GM04503 (cell line): ENCODE data around the gene SPATA16.
"Not testable (repeated sequence)": the region's sequence is repeated elsewhere in the genome, so short reads cannot be mapped to it uniquely, and the experiment has no call there.

Experiments used
- DNase-seq: peaks from one replicate; pipeline ENCODE4 v3.0.0-alpha.2; 2012; ENCODE audit warnings: low read depth

SPATA16 gene

DNA sequence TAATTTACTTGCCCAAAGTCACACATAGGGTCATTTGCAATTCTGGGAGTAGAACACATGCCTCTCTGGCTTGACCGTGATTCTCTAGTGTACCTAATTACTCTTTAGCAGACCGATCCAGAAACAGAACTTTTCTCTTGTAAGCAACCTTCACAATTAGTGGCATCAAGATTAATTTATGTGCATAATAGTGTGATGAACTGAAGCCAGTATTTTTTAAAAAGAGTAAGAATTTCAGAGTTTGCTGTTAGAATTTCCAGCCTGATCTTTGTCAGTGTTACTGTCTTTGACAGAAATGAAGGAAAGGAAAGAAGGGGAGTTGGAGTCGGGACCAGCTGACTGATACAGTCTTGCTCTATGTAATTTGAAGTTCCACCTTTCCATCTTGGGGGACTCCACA is 137.1 kb downstream of the SPATA16 start:
- DNase-seq: no peak

DNA sequence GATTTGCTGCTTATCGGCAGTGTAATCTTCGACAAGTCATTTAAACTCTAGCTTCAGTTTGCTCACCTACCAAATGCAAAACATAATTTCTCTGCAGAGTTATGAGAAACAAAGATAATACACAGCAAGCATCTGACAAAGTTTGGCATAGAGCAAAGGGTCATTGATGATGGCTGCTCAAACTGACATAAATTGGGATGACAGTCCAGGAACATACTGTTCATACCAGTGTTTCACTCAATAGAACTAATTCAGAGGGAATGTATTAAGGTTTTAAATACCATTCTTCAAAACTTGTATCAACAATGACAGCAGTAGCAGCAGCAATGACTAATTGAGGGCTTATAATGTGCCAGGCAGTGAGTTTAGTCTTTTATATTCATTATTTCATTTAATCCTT is 137.6 kb downstream of the SPATA16 start:
- DNase-seq: no peak

DNA sequence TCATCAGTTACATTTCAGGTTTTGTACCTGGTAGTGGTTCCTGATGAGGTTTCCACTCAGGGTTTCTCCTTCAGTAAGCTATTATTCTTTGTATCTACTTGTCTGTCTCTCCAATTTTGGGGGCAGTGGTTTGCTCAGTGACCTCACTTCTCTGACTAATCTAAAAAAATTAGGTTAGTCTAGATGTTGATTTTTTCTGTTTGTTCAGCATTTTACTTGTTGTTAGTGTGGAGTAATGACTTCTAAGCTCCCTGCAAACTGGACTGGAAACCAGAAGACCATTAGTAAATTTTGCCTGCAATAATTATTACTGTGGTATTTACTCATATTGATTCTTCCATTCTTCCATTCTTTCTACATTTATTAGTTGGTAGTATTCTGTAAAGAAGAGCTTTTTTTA is 139.4 kb downstream of the SPATA16 start:
- DNase-seq: no peak

DNA sequence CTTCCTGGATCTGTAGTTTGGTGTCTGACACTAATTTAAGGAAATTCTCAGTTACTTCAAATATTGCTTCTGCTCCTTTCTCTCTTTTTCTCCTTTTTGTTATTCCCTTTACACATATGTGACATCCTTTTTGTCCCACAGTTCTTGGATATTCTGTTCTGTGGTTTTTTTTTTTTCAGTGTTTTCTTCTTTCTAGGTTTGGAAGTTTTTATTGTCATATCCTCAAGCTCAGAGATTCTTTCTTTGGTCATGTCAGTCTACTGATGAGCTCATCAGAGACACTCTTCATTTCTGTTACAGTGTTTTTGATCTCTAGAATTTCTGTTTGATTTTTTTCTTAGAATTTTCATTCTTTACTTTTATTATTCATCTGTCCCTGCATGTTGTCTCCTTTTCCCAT is 140.5 kb downstream of the SPATA16 start:
- DNase-seq: no peak

DNA sequence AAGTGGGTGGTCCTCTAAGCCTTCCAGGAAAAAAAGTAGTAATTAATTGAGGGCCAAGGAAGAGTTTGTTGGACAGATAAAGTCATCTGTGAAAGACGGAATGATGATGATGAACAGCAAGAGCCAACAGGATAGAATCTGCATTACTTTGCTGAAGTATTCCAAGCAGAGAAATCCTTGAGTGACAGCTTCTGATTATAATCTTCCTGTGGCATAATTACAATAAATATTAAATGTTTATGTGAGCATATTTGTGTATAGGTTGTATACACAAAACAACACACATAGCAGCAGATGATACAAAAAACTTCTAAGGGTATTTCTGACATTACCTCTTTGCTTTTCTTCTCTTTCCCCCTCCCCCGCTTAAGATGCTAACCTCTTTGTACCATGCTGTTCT is 147.6 kb downstream of the SPATA16 start:
- no peak for DNase-seq

DNA sequence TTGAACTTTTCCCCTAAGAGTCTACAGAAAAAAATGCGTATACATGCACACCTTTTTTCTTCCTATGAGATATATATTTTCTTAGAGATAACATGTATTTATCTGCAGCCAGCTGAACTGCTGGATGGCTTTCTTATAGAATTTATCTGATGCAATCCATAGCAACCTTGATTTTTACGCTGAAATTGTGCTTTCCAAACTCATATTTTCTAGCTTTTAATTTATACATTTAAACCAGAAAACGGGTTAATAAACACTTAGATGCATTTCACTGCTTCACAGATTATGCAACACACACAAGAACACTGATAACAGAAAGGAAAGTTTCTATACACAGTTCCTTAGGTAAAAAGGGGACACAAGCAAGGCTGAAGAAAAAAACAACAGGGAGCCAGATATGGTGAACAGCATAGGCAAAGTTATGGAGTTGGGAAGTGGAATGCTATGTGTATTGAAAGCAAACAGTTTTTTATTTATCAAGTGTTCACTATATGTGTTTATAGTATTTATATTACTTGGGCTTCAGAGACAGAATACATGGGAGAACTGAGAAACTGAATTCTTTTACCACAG is 149.5 kb downstream of the SPATA16 start:
- DNase-seq: no peak

DNA sequence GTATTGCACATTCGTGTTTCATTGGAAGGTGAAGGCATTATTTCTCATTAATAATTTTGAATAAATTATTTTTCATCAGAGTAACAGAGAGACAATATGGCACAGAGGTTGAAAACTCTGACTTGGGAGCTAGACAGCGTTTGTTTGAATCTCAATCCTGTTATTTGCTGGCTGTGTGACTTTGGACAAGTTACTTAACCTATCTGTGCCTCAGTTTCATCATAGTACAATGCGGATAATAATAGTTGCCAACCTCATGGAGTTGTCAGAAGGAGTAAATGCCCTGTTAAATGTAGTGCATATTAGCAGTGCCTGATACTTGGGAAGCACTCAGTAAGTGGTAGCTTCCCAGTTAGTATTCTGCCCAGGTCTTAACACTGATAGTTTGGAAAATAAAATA is 151.7 kb downstream of the SPATA16 start:
- DNase-seq: no peak

DNA sequence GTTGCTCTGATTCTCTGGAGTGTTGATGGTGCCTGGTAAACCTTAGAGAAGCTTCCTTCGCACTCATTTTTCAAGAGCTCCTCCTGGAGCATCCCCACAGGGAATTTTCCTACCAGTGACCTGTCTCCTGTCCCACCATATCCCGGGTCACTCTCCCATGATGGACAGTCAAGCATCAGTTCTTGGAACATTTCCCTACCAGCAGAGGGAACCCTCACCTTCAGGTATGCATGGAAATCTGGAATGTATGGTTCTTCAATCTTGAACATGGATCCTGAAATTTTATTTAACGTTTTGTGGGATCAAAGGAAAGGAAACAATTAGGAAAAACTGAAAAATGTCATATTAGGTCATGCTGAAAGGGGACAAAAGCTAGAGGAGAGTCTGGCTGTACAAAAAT is 153.8 kb downstream of the SPATA16 start:
- no peak for DNase-seq

DNA sequence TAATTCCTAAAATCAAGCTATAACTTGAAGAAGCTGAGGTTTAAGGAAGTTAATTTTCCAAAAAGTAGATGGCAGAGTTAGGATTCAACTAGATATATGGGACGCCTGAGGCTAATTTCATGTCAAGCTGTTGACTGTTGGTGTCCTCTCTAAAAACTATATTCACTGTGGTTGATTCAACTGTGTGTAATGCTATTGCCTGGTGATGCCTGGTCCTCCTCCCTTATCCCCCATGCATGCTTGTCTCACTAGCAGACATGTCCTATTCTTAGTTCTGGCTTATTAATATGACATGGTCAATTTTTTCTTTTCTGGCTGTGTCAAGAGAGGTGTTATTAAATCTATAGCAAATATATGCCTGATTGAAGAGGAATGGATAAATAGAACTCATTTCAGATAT is 156.1 kb downstream of the SPATA16 start:
- DNase-seq: no peak

DNA sequence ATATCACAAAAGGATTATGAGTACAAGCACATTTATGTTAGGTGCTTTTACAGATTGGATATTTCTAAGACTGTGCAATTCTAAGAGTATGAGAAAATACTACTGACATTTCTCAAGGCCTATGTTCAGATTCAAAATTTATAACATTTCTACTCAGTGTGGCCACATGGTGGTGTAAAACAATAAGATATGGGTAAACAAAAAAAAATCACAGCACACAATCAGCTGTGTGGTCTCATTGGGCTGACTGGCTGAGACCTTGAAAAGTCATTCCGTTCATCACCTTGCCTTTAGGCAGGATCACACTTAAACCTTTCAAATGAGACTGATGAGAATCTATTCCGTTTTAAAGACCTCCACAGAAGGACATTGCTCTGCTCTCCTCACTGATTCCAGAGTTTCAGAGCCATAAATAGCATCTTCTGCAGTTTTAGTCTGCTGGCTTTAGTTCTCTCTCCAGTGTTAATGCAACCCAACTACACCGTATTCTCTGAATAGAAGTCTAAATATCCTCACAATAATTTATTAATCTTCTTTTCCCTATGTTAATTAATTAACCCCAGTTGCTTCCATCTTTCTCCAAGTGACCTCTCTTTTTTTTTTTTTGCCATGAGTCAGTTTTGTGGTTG is 158.2 kb downstream of the SPATA16 start:
- DNase-seq: no peak

DNA sequence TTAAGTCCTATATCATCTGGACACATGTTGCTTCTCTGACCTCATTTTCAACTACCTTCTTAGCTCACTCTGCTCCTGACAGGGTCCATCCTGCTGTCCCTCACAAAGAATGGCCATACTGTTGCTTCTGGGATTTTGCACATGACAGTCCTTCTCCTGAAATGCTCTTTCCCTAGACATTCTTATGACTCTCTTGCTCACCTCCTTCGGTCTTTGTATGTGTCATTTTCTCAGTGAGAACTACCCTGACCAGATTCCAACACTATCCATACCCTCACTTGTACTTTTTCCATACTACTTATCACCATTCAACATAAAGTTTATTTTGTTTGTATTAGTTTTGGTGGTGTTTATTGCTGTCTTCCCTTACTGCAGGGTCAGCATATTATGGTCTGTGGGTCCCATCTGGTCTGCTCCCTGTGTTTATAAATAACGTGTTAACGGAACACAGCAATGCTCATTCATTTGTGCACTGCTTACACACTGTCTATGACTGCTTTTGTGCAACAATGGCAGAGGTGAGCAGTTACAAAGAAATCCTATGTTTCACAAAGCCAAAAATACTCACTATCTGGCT is 159.5 kb downstream of the SPATA16 start:
- no peak for DNase-seq

DNA sequence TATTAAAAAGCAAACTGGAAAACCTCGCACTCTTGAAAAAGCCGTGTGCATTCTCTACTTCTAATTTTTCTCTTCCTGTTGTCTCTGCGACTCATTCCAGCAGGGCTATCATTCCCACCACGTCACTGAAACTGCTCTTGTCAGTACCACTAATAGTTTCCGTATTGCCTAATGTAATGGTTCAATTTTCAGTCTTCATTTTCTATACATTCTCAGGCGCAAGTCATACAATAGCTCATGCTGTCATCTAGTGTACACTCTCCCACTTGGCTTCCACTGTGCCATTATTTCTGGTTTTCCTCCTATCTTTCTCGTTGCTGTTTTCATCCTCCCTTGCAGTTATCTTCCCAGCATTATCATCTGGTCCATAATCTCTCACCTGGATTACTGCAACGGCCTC is 160.2 kb downstream of the SPATA16 start:
- no peak for DNase-seq

DNA sequence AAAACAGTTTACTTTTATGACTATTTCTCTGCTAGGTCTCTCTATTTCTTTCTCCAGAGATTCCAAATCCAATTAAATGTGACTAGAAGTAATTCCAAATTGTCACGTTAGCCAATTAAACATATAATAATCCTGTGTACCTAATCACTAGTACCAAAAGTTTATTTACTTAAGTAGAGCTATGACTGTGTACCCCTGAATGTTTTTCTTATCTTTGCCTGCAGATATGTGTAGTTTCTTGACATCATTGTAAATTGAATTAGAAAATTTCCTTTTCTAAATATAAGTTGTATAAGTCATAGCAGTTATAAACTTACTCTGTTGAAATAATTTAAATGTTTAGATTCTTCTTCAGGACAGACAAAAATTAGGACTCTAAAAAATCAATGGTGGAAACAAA is 163.3 kb downstream of the SPATA16 start:
- no peak for DNase-seq

DNA sequence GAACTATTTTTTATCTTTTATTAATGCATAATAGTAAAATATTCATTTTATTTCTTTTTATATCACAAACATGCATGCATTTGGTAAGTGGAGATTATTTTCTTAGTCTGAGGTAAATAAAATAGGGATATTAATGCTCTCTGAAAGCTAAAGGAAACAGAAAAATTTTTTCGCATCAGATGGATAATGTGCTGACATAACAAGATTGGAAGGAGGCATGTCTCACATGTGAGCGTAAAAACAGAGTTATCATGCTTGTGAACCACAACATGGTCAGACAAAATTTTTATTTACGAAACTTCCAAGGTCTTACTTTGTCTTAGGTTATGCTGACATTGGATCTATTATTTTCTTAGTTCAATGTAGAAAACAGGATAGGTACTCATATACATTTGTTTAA is 166.1 kb downstream of the SPATA16 start:
- DNase-seq: no peak

DNA sequence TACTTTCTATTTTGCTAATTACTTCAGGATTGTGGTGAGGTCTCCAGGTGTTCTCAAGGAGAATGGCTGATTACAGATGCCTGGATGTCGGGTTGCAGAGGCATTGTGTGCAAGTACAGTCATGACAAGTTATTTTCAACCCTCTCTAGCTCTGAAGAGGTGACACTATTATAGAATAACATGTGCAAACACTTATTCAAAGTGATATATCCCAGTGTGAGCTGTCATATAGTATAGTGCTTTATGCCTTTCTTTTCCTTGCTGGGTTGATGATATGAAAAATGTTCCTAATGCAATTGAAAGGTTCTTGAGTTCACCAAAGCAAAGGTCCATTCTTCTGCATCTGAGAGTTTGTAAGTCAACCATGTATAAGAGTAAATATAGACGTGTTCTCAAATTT is 167.2 kb downstream of the SPATA16 start:
- DNase-seq: no peak

DNA sequence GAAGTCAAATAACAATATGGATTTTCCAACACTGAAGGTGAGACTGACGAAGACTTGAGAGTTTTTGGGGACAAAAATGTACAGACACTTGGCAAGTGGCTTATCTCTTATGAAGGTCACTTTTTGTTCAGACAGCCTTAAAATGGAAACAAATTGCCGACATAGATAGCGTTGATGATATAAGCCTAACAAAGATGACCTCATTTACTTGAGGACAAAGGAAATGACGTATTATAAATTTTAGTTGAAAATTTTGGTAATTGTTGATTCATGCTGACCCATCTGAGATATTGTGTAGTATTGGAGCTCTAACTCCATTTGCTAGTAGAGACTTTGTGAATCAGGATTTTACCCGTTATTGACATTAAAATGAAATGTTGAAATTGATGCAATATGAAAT is 168.3 kb downstream of the SPATA16 start:
- DNase-seq: no peak

DNA sequence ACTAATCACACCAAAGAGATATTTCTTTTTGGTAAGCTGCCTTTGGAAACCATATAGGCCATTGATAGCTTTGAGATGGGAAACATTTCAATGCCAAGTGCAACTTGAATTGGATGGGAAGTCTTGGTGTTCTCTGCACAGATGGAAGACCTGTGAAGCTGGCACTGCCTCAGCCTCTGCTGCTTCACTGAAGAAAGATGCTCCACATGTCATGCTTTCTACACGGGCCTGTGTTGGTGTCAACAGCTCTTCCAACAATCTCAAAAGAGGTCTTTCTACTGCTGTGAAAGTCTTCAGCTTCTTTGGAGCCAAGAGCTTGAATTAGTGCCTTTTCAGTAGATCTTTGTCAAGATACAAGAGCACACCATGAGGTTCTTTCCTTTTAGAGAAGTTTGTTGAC is 169.0 kb downstream of the SPATA16 start:
- no peak for DNase-seq

DNA sequence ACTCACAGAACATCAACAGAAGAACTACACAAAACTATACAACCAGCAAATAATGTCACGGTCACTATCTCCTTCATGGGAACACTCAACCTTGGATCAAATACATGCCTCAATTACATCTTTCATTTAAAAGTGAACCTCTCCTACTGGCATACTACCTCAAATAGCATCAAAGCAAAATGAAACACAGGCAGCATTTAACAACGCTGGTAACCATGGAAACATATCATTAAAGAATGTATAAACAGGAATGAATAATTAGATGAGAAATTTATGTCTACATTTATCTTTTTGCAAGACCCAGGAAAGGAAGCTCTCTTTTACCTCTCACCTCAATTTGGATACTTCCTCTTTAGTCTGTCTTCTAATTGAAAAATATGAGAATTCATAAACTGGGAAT is 172.4 kb downstream of the SPATA16 start:
- no peak for DNase-seq

DNA sequence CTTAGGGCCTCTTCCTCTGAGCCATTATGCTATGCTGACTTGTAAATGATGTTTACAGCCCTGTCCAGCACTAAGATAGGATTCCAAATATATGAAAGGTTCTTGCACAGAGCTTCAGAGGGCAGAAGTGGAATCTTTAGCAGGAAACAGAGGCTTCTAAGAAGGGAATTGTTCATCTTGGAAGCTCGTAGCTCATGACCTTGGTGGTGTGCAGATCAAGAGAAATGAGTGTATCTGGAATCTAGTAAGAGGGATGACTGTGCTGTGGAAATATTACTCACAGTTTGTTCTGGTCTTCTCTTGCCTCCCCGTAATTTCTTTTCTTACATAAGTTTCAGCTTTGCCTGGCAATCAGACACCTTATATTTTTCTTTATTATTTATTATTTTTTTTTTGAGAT is 175.8 kb downstream of the SPATA16 start:
- DNase-seq: peak; percentile 0

DNA sequence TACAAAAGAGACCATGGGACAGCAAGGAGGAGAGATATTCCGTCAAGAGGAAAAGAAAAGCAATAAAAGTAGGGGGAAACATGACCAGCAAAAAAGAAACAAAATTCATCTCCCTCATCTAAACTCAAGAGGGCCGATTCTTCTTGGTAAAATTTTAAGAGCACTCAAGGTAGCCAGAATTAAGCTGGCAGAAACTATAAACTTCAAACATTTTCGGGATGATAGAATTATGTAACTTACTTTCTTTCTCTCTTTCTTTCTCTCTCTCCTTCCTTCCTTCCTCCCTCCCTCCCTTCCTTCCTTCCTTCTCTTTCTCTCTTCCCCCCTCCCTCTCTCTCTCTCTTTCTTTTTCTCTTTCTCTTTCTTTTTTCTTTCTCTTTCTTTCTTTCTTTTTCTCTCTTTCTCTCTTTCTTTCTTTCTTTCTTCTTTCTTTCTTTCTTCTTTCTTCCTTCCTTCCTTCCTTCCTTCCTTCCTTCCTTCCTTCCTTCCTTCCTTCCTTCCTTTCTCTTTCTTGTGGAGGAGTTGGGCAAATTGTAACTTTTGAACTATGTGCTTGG is 180.3 kb downstream of the SPATA16 start:
- not testable (repeated sequence) for DNase-seq

DNA sequence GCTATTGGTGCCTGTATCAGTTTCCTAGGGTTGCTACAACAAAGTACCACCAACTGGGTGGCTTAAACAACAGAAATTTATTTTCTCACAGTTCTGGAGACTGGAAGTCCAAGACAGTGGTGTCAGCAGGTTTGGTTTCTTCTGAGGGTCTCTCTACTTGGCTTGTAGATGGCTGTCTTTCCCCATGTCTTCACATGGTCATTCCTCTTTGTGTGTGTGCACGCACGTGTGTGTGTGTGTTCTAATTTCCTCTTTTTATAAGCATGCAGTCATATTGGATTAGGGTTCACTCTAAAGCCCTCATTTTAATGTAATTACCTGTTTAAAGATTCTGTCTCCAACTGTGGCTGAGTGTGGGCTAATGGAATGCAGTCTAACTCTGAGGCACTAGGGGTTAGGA is 182.5 kb downstream of the SPATA16 start:
- DNase-seq: no peak

DNA sequence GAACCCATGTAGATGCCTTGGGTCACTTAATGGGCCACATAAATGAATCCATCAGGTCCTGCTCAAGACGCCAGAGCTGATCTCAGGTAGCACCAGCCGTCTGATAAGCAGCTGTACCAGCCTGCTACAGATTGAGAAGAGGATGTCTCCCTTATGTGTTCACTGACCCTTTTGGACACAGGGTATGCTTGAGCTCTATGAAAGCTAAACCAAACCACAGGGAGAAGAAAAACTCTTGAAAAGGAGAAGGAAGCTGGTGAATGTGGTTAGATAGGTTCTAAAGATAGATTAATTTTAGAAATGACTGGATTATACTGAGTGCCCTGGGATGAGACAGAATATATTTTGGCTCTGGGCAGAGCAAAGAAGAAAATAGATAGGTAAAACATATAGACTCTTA is 187.5 kb downstream of the SPATA16 start:
- no peak for DNase-seq

DNA sequence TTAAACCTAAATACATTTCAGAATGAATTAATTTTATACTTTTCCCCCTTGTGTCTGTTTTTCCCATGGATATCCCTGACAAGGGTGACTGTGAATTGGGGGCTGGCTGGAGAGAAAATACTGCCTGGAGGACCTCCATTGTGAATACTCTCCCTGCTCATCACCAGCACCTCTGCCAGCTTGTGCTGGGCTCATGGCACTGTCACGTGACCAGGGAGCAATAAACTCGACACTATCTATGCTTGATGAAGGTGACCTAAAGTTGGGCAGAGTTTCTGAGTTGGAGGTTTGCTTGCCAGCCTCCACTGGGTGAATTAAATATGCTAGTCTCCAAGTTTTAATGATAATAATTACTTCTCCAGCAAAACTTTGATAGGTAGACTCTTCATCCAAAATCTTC is 189.5 kb downstream of the SPATA16 start:
- no peak for DNase-seq

DNA sequence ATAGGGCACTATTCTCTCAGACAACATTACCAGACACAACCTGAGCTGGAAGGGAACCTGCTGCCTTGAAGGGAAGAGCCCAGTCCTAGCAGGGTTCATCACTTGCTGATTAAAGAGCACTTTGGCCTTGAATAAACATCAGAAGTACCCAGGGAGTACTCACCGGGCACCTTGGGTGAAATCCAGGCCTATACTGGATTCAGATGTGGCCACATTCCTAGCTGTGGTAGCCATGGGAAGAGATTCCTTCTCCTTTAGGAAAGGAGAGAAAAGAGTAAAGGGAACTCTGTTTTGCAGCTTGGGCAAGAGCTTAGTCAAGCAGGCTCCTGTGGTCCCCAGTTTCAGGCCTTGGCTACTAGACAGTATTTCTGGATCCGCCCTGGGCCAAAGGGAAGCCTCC is 195.0 kb downstream of the SPATA16 start:
- DNase-seq: no peak
